ENCODE data around the gene PPP1R12C.

Gene PPP1R12C

DNA sequence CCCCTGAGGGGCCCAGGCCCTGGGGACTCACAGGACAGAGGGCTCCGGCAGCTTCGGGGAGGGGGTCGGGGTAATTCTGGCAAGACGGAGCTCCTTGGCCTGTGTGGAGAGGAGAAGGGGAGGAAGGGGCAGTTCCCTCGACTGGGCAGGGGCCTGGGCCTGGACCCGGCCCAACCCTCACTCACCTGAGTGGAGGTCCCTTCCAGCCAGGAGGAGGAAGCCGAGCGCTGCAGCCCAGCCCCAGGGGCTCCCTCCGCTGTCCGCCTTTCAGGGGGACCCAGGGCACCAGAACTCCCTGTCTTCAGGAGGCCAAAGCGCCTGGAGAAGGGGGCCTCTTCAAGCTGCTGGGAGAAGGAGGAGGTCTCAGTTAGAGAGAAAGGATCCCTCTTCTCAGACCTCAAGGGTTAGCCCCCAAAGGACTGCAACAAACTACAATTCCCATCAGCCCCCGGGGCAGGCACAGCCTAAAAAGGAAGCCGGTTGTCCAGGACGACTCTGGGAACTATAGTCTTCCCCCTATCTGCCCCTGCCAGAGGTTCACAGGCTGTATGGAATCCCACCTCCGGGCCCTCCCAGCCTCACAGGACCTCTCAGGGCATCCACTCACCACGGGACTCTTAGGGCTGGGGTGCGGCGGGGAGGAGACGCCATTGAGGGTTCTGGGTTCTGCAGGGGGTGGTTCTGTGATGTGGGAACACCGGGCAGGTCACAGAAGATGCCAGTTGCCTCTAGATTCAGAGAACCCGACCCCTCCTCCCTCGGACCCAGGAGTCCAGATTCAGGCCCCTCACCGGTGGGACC lies 22.0 kb downstream of the PPP1R12C start:
- TF ChIP-seq, protein P1, sequence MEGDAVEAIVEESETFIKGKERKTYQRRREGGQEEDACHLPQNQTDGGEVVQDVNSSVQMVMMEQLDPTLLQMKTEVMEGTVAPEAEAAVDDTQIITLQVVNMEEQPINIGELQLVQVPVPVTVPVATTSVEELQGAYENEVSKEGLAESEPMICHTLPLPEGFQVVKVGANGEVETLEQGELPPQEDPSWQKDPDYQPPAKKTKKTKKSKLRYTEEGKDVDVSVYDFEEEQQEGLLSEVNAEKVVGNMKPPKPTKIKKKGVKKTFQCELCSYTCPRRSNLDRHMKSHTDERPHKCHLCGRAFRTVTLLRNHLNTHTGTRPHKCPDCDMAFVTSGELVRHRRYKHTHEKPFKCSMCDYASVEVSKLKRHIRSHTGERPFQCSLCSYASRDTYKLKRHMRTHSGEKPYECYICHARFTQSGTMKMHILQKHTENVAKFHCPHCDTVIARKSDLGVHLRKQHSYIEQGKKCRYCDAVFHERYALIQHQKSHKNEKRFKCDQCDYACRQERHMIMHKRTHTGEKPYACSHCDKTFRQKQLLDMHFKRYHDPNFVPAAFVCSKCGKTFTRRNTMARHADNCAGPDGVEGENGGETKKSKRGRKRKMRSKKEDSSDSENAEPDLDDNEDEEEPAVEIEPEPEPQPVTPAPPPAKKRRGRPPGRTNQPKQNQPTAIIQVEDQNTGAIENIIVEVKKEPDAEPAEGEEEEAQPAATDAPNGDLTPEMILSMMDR (conservative IDR thresholded peaks at IDR 0.05): no peak
- TF ChIP-seq ZFX (IDR thresholded peaks at IDR 0.05): no peak
- H3K27ac ChIP-seq: no peak overlapping the region

DNA sequence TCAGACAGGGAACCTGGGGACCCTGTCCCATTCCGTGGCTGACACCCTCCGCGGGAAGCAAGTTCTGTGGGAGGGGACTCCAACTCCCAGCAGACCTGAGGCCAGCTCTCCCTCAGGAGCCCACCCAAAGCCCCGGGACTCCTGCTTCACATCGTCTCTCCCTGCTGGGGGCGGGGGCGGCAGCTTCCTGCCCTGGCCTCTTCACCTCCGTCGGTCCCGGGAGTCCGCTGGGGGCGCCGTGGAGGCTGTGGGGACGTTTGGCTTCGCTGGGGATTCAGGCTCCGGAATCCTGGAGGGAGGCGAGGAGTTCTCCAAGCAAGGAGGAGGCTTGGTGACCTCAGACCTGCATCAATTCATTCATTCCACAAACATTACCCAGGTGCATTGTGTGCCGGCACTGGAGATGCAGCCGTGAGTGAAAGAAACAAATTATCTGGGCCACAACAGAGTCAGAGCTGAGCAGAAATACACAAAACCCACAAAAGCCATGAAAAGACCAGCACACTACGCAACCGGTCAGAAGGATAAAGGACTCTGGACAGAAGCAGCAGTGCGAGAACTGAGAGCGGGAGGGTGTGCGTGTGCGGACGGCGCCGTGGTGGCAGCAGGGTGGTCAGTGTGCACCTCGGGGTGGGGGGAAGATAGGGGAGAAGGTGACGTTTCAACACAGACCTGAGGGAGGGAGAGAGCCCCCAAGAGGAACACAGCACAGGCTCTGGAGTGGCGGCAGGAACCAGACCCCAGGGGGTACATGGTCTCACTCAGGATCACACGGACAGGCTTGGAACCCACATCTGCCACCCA lies 22.8 kb downstream of the PPP1R12C start:
- H3K27ac ChIP-seq: no peak overlapping the region
- TF ChIP-seq, protein P1 (conservative IDR thresholded peaks at IDR 0.05): no peak
- TF ChIP-seq ZFX (IDR thresholded peaks at IDR 0.05): no peak

DNA sequence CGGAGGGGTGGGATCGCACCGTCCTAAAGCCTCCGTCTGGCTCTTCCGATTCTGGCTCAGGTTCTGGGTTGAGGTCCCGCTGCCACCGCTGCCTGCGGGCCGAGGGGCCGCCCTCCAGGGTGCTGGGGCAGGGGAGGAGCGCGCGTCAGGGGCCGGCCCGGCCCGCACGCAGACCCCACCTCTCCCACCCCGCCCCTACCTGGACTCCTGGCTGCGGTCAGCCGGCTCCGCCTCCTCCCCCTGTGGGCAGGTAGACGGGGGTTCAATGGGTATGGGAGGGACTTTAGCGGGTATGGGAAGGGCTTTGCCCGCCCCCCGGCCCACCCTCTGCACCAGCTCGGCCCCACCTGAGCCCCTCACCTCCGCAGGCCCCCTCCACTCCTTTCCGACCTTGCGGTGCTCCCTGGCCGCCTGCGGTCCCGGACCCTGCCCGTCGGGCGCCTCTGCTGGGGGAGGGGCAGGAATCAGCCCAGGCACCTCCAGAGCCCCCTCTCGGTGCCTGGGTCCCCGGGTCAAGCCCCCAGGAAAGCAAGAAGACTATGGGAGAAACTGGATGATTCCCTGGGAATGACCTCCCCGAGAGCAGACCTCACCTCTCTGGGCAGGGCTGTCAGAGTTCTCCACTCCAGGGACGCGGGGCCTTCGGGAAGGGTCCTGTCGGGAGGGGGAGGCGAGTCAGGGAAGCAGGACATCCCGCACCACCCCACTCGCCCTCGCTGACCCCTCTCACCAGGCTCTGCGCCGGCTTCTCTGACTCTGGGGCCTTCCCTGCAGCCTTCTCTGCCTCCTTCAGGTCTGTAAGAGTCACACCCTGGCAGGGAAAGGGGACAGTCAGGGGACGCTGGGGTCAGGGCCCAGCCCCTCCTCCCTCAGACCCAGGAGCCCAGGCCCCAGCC lies 24.8 kb downstream of the PPP1R12C start:
- TF ChIP-seq ZFX (IDR thresholded peaks at IDR 0.05): no peak
- TF ChIP-seq, protein P1 (conservative IDR thresholded peaks at IDR 0.05): no peak
- no peak overlapping the region for H3K27ac ChIP-seq

DNA sequence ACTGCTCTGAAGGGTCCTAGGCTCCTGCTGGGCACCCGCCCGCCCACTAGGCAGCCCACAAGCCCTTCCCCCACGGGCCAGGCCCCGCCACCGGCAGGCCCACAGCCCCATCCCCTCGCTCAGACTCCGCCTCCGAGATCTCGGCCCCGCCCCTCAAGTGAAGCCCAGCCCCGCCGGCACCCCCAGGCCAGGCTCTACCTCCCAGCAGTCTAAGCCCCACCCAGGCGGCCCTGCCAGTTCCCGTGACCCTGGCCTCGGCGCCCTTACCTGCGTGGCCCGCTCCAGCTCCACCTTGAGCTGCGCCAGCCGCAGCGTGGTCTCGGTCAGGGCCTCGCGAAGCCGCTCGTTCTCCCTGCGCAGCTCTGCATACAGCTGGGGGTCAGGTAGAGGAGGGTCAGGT lies 25.5 kb downstream of the PPP1R12C start:
- TF ChIP-seq, protein P1 (conservative IDR thresholded peaks at IDR 0.05): no peak
- no peak for TF ChIP-seq ZFX (IDR thresholded peaks at IDR 0.05)
- H3K27ac ChIP-seq: no peak overlapping the region

DNA sequence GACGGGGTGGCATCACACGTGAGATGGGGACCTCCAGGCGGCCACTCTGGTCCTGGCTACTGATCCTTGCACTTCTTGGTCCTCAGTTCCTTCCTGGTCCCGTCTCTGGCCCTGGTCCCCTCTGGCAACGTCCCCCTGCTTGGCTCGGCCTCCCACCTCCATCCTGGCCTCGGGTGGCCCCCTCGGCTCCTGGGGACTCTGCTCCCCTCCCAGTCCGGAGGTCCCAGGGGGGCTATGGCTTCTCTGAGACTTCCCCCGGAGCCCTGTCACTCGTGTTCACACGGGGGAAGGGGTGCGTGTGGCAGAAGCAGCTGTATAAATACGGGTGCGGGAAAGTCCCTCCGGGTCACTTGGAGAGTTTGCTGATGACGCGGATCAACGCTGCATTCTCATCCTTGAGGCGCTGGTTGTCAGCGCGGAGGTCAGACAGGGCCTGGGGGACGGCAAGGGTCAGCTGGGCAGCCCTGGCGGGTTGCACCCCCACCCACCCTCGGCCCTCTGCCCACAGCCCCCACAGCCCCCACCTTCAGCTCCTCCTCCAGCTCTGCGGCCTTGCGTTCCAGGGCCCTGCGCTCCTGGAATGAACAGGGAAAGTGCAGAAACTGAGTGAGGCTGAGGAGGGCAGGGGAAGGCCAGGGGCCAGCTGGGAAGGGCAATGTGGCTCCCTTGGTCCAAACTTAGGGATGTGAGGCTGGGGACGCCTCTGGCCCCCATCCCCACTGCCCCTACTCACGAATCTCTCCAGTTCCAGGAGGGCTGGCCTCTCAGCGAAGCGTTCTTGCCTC lies 26.1 kb downstream of the PPP1R12C start:
- TF ChIP-seq ZFX (IDR thresholded peaks at IDR 0.05): no peak
- TF ChIP-seq, protein P1 (conservative IDR thresholded peaks at IDR 0.05): no peak
- H3K27ac ChIP-seq: no peak overlapping the region

DNA sequence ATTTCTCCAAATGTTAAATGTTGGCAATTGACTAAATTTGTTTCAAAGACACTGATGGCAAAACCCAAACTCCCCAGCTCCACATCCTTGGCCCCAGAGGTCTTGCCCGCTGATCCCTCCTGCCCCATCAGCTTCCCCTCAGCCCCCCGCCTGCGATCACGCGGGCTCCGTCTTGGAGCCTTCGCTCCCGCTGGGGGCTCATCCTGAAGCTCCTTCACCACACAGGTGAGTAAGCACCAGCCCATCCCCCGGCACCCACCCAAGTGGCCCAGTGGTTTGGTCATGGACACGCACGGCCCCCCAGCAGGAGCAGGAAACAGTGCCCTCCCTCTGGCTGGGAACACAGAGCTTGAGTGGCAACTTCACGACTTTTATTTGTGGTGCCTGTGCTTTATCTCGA lies 26.9 kb downstream of the PPP1R12C start:
- no peak overlapping the region for H3K27ac ChIP-seq
- TF ChIP-seq, protein P1 (conservative IDR thresholded peaks at IDR 0.05): no peak
